ENCODE measurements around the gene CCHCR1.

Gene CCHCR1

GRCh38 chr6:31120151-31120915 is 37.3 kb downstream of the CCHCR1 start, which contains the start of gene CDSN:
Gene CDSN, minus strand, starts transcription at chr6:31120446. Its CDS starts 27 bp downstream, at chr6:31120419.
- no peak within 1 kb of the TSS for H3K4me3 ChIP-seq (ENCODE audit: low read depth, low read length)
- no peak for TF ChIP-seq CTCF (IDR thresholded peaks at IDR 0.05; ENCODE audit: low read depth, low read length, missing control alignments)
- no peaks in the 10 kb centered on the region for H3K36me3 ChIP-seq (replicated peaks)
- H3K27me3 ChIP-seq (replicated peaks), result no peaks in the 10 kb centered on the region
- no peak for DNase-seq
- H3K27ac ChIP-seq, result no peak within 1 kb of the TSS
- in situ Hi-C loops (cut with HindIII; ENCODE audit: low pct_ligation_motif_present, low sequenced_read_pairs), result no loop called here

- no peak for TF ChIP-seq CTCF (IDR thresholded peaks at IDR 0.05; ENCODE audit: low read depth, low read length, missing control alignments)
- no peak overlapping the region for H3K4me3 ChIP-seq (ENCODE audit: low read depth, low read length)
- H3K36me3 ChIP-seq (replicated peaks), result no peaks in the 10 kb centered on the region
- H3K27me3 ChIP-seq (replicated peaks), result no peaks in the 10 kb centered on the region
- no peak overlapping the region for H3K27ac ChIP-seq
- in situ Hi-C loops (cut with HindIII; ENCODE audit: low pct_ligation_motif_present, low sequenced_read_pairs), result no loop called here
- DNase-seq, result no peak
Observed at GRCh38 chr6:31118178-31118577, 39.4 kb downstream of the CCHCR1 start.

- Histone ChIP-seq H3K27me3 (replicated peaks) (no peaks in the 10 kb centered on the region), H3K4me3 (ENCODE audit: low read depth, low read length) (no peak overlapping the region), H3K27ac (no peak overlapping the region), H3K36me3 (replicated peaks) (no peaks in the 10 kb centered on the region)
- in situ Hi-C loops (cut with HindIII; ENCODE audit: low pct_ligation_motif_present, low sequenced_read_pairs), result no loop called here
- peak; percentile 9 for DNase-seq
- no peak for TF ChIP-seq CTCF (IDR thresholded peaks at IDR 0.05; ENCODE audit: low read depth, low read length, missing control alignments)
Observed at GRCh38 chr6:31116661-31117385, 40.8 kb downstream of the CCHCR1 start.

GRCh38 chr6:31115941-31116560 is 41.6 kb downstream of the CCHCR1 start:
- in situ Hi-C loops (cut with HindIII; ENCODE audit: low pct_ligation_motif_present, low sequenced_read_pairs), result no loop called here
- Histone ChIP-seq H3K27ac (no peak overlapping the region), H3K36me3 (replicated peaks) (no peaks in the 10 kb centered on the region), H3K27me3 (replicated peaks) (no peaks in the 10 kb centered on the region), H3K4me3 (ENCODE audit: low read depth, low read length) (no peak overlapping the region)
- TF ChIP-seq CTCF (IDR thresholded peaks at IDR 0.05; ENCODE audit: low read depth, low read length, missing control alignments), result no peak
- DNase-seq, result no peak

GRCh38 chr6:31114970-31115849 is 42.4 kb downstream of the CCHCR1 start:
- no peaks in the 10 kb centered on the region for H3K36me3 ChIP-seq (replicated peaks)
- TF ChIP-seq CTCF (IDR thresholded peaks at IDR 0.05; ENCODE audit: low read depth, low read length, missing control alignments), result peak; percentile 63
- H3K27ac ChIP-seq, result peak overlapping the region; percentile 57
- in situ Hi-C loops (cut with HindIII; ENCODE audit: low pct_ligation_motif_present, low sequenced_read_pairs), result no loop called here
- DNase-seq, result peak; percentile 48
- peaks cover 6% of the 10 kb centered on the region for H3K27me3 ChIP-seq (replicated peaks)
- H3K4me3 ChIP-seq (ENCODE audit: low read depth, low read length), result peak overlapping the region; percentile 41

Data from brain microvascular endothelial cell (primary cell).